B cell (primary cell): ENCODE data around the gene PRKAG2. TPM values are rescaled to one million over a fixed set of nuclear protein-coding genes. Genes with fewer than 3 reads are reported as not detected.

ENCODE experiments used
- ATAC-seq: fragments of 200-7000 bp; cut with Tn5 transposase; one replicate; pipeline ENCODE4 v1.10.0; 2021; ENCODE audit warnings: low read depth, mild to moderate bottlenecking, moderate number of reproducible peaks, moderate library complexity
- CTCF ChIA-PET: fragments of 350-600 bp; sonication (Branson Sonifier 250); formaldehyde crosslinking; loops from one replicate; lab custom pipeline; 2021; ENCODE audit warnings: antibody characterized with exemption, inconsistent platforms; lab: Charles Lee
- POLR2A ChIA-PET: fragments of 350-600 bp; sonication (Branson Sonifier 250); formaldehyde crosslinking; loops from one replicate; lab custom pipeline; 2021; ENCODE audit warnings: antibody characterized with exemption; lab: Charles Lee
- DNase-seq: peaks from one replicate; pipeline ENCODE4 v3.0.0; 2013
- H2AFZ ChIP-seq: 2 replicates; pipeline ENCODE4 v1.6.1; 2012; ENCODE audit warnings: mild to moderate bottlenecking, low read depth, low read length; ENCODE audit not compliant: insufficient read depth, poor library complexity, severe bottlenecking
- H3K27ac ChIP-seq, 2 donors: 1 replicate in 1 of 2; 2 replicates in 1 of 2; pipeline ENCODE4 v1.5.1; 2012 to 2013; ENCODE audit warnings: low read length in 2 of 2, mild to moderate bottlenecking in 2 of 2, moderate library complexity in 1 of 2
- H3K27me3 ChIP-seq, 4 experiments: fragments of 200-600 bp in 1 of 4; sonication (generic) in 1 of 4; replicated peaks in 1 of 4; 1 replicate in 2 of 4; 2 replicates in 2 of 4; pipeline versions ENCODE4 v1.6.1 to v1.7.0; 2013 to 2016; ENCODE audit warnings: low read length in 3 of 4, mild to moderate bottlenecking in 2 of 4, mixed read lengths in 1 of 4, moderate library complexity in 1 of 4; ENCODE audit not compliant: insufficient read depth in 4 of 4, control insufficient read depth in 3 of 4; ENCODE audit errors: control extremely low read depth in 1 of 4
- H3K36me3 ChIP-seq, 2 experiments: replicated peaks in 1 of 2; 1 replicate in 1 of 2; 2 replicates in 1 of 2; pipeline versions ENCODE4 v1.6.1 to v1.7.1; 2013; ENCODE audit warnings: low read length in 1 of 2; ENCODE audit not compliant: insufficient read depth in 2 of 2, control insufficient read depth in 1 of 2; ENCODE audit errors: control extremely low read depth in 1 of 2, extremely low read depth in 1 of 2
- H3K4me1 ChIP-seq, 2 donors: fragments of 200-600 bp in 1 of 2; sonication (generic) in 1 of 2; 1 replicate in 1 of 2; 2 replicates in 1 of 2; pipeline versions ENCODE4 v1.5.1 to v1.6.1; 2013 to 2017; ENCODE audit warnings: low read length in 2 of 2; ENCODE audit not compliant: control insufficient read depth in 2 of 2, insufficient read depth in 2 of 2
- H3K4me2 ChIP-seq: replicated peaks from 2 replicates; pipeline ENCODE3; 2012; ENCODE audit warnings: mild to moderate bottlenecking, low read depth, low read length; ENCODE audit not compliant: poor library complexity, severe bottlenecking
- H3K4me3 ChIP-seq, 5 experiments: fragments of 200-600 bp in 1 of 5; sonication (generic) in 1 of 5; 1 replicate in 3 of 5; 2 replicates in 2 of 5; pipeline versions ENCODE4 v1.5.1 to v1.7.0; 2011 to 2016; ENCODE audit warnings: low read length in 4 of 5, mild to moderate bottlenecking in 4 of 5, low read depth in 2 of 5, control low read depth in 1 of 5, moderate library complexity in 1 of 5; ENCODE audit not compliant: insufficient read depth in 1 of 5; ENCODE audit errors: control extremely low read depth in 1 of 5, extremely low read depth in 1 of 5
- H3K79me2 ChIP-seq: fragments of 200-600 bp; sonication (generic); one replicate; pipeline ENCODE4 v1.6.0; 2016; ENCODE audit warnings: low read length; ENCODE audit not compliant: control insufficient read depth, insufficient read depth
- H3K9ac ChIP-seq: fragments of 200-600 bp; sonication (generic); 2 replicates; pipeline ENCODE4 v1.6.1; 2017; ENCODE audit warnings: mild to moderate bottlenecking, low read length, moderate library complexity
- H3K9me3 ChIP-seq, 3 donors: one replicate each; pipeline versions ENCODE4 v1.6.1 to v1.7.1; 2013; ENCODE audit warnings: low read length in 2 of 3; ENCODE audit not compliant: control insufficient read depth in 2 of 3, insufficient read depth in 1 of 3; ENCODE audit errors: control extremely low read depth in 1 of 3
- H4K20me1 ChIP-seq: 2 replicates; pipeline ENCODE4 v1.6.0; 2012; ENCODE audit warnings: mild to moderate bottlenecking, low read length; ENCODE audit not compliant: insufficient read depth, control insufficient read depth, poor library complexity, severe bottlenecking
- H3K27ac Mint-ChIP-seq: one replicate; pipeline ENCODE4 v1.8.0; 2021; ENCODE audit warnings: mixed read lengths
- H3K27me3 Mint-ChIP-seq: one replicate; pipeline ENCODE4 v1.8.0; 2021; ENCODE audit warnings: mixed read lengths
- H3K4me1 Mint-ChIP-seq: one replicate; pipeline ENCODE4 v1.8.0; 2021; ENCODE audit warnings: mixed read lengths
- H3K4me3 Mint-ChIP-seq: one replicate; pipeline ENCODE4 v1.8.0; 2021; ENCODE audit warnings: mixed read lengths
- H3K9me3 Mint-ChIP-seq: one replicate; pipeline ENCODE4 v1.8.0; 2022; ENCODE audit warnings: mixed read lengths; ENCODE audit not compliant: insufficient read depth
- CTCF ChIP-seq: fragments of 200-600 bp; IDR thresholded peaks from one replicate; pipeline ENCODE4 v1.8.0; 2022; ENCODE audit warnings: antibody characterized with exemption, mild to moderate bottlenecking
- EZH2 ChIP-seq: IDR thresholded peaks from 2 replicates; pipeline ENCODE4 v1.6.1; 2012; ENCODE audit warnings: borderline replicate concordance, low read depth, mild to moderate bottlenecking, moderate library complexity, low read length; ENCODE audit not compliant: insufficient read depth, poor library complexity, severe bottlenecking
- WGBS: methylation state at CpG from one replicate; pipeline ENCODE4 v1.1.5; 2013; ENCODE audit warnings: missing lambda C conversion rate; ENCODE audit not compliant: insufficient coverage; 5-methylcytosine and 5-hydroxymethylcytosine counted together
- intact Hi-C: fragments of 100-400 bp; cut with micrococcal nuclease; formaldehyde crosslinking; loops from one replicate; pipeline ENCODE4 v1.10.0; 2022
- polyA plus RNA-seq: library from polyadenylated mRNA; depleted of rRNA; stranded (reverse); fragments of >200 nt; gene quantifications from 2 replicates; pipeline ENCODE4 v1.2.3, GENCODE V29; 2012
- total RNA-seq, 2 donors: library from RNA; stranded (reverse); fragments of 120-200 nt in 1 of 2; gene quantifications; 1 replicate in 1 of 2; 2 replicates in 1 of 2; pipeline versions ENCODE4 v1.2.3 to v1.2.4, GENCODE V29; 2013 to 2022

Gene PRKAG2
- total and polyA plus RNA-seq, 2 donors (not counting 1 experiment from before 2014, with no cell fraction given) = 22.1 to 56.3 TPM

GRCh38 chr7:151773797-151774196 lies 103.1 kb downstream of the PRKAG2 start:
- CTCF ChIA-PET = no interaction called here

GRCh38 chr7:151770232-151770631 lies 106.7 kb downstream of the PRKAG2 start:
- Histone ChIP-seq H3K79me2 (no peaks in the 10 kb centered on the region), H2AFZ (no peak overlapping the region), H3K4me3 (no peak overlapping the region), H4K20me1 (peaks cover 26% of the 10 kb centered on the region), H3K9me3 (peaks cover 0 to 3% (median 0%) of the 10 kb centered on the region in 3 donors), H3K36me3 (peaks cover 0 to 17% of the 10 kb centered on the region in 2 experiments), H3K27me3 (no peaks in the 10 kb centered on the region), H3K9ac (no peak overlapping the region), H3K4me2 (no peak overlapping the region), H3K27ac (no peak overlapping the region), H3K4me1 (no peaks in the 10 kb centered on the region)
- intact Hi-C loops = no loop called here
- no peak for ATAC-seq
- H3K4me1 Mint-ChIP-seq = peaks cover 9% of the 10 kb centered on the region
- no peak for TF ChIP-seq EZH2
- TF ChIP-seq CTCF = no peak
- no peak overlapping the region for H3K27ac Mint-ChIP-seq
- WGBS = 100% methylated on average over 3 of the region's 4 CpGs
- peaks cover 3% of the 10 kb centered on the region for H3K9me3 Mint-ChIP-seq
- ChIA-PET CTCF (interaction anchor here (1.4 to 1.6 kb wide), 2 partner anchors 11 to 12 kb away, joined by 4 read pairs; no protein-coding TSS in a partner anchor), POLR2A (no interaction called here)
- no peaks in the 10 kb centered on the region for H3K27me3 Mint-ChIP-seq
- no peak for DNase-seq
- H3K4me3 Mint-ChIP-seq = no peak overlapping the region

More at GRCh38 chr7:151773797-151774196, 103.1 kb downstream of the PRKAG2 start:
- 95% methylated on average over 7 of the region's 9 CpGs for WGBS
- Mint-ChIP-seq H3K4me3 (no peak overlapping the region), H3K4me1 (peaks cover 9% of the 10 kb centered on the region), H3K9me3 (no peaks in the 10 kb centered on the region), H3K27me3 (no peaks in the 10 kb centered on the region), H3K27ac (no peak overlapping the region)
- Histone ChIP-seq H3K4me2 (no peak overlapping the region), H3K9me3 (peaks cover 0 to 8% (median 0%) of the 10 kb centered on the region in 3 donors), H3K36me3 (peaks cover 0 to 20% of the 10 kb centered on the region in 2 experiments), H4K20me1 (peaks cover 22% of the 10 kb centered on the region), H3K79me2 (no peaks in the 10 kb centered on the region), H3K4me3 (no peak overlapping the region), H2AFZ (no peak overlapping the region), H3K9ac (no peak overlapping the region), H3K27me3 (no peaks in the 10 kb centered on the region), H3K27ac (no peak overlapping the region), H3K4me1 (no peaks in the 10 kb centered on the region)
- DNase-seq = no peak
- TF ChIP-seq EZH2 (no peak), CTCF (no peak)
- ATAC-seq = no peak
- intact Hi-C loops = no loop called here
- POLR2A ChIA-PET = no interaction called here
